ENCODE measurements around the gene DCLK1. TPM values are rescaled to one million over a fixed set of nuclear protein-coding genes. Genes with fewer than 3 reads are reported as not detected.

The DCLK1 gene
- total and polyA plus RNA-seq, 12 donors = 0.68 to 22.6 (median 2.3) TPM

DNA sequence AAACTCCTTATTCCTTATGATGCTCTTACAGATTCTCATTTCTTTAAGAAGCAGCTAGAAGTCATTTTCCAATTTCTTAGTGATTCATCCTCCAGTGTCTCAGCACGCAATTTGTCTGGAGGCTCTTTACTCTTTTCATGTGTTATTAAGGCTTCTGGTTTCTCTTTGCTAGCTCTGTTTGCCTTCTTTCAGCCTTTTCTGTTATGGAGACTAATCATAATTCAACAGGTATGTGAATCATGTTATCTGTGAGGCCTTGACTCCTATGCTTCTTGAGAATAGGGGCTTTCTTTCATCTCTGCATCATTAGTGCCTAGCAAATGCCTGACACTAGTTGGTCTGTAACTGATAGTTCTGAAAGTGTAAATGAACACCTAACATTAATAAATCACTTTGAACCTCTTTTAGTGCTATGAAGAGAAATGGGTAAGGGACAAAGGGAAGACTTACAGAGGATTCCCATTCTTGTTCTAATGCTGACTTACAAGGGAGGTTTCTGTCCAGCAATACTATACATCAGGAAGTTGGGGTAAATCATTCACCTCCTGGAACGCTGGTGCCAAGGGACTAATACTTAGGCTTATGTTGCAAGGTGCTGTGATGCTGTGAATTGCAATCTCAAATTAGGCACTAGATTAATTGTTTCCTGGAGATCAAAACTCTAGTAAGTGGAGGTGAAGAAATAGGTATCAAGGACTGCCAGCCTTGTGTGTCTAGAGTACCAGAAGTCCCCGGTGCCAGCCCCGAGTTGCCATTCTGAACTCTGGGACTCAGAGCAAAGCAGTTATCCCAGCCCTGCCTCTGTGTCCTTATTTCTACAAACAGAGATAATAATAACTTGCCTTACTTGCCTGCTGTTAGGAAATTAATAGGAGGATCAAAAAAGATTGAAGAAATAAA lies 265.6 kb downstream of the DCLK1 start:
- no peaks in the 10 kb centered on the region for H3K4me1 ChIP-seq (replicated peaks in 1 of 2)
- 84 to 88% (median 88%) methylated on average over 4 of the region's 4 CpGs for WGBS, 4 donors
- H3K9me3 ChIP-seq (replicated peaks in 1 of 3) = no peaks in the 10 kb centered on the region
- H3K27me3 ChIP-seq = no peaks in the 10 kb centered on the region
- no peaks in the 10 kb centered on the region for H3K36me3 ChIP-seq (replicated peaks in 1 of 2)
- H3K27ac ChIP-seq = no peak overlapping the region
- H3K4me3 ChIP-seq = no peak overlapping the region
- no peak for TF ChIP-seq CTCF (IDR thresholded peaks at IDR 0.05)
- TF ChIP-seq POLR2A (IDR thresholded peaks at IDR 0.05) = no peak
- intact Hi-C loops (cut with DNase I) = no loop called here
- DNase-seq = no peak

GRCh38 chr13:35860661-35861060 lies 270.5 kb downstream of the DCLK1 start:
- H3K36me3 ChIP-seq (replicated peaks in 1 of 2) = no peaks in the 10 kb centered on the region

GRCh38 chr13:35859981-35860380 lies 271.2 kb downstream of the DCLK1 start:
- WGBS, 4 donors = 49 to 63% (median 58%) methylated on average over 4 of the region's 4 CpGs
- no peak for DNase-seq
- no peaks in the 10 kb centered on the region for H3K36me3 ChIP-seq (replicated peaks in 1 of 2)
- H3K9me3 ChIP-seq (replicated peaks in 1 of 3) = no peaks in the 10 kb centered on the region
- no peak overlapping the region for H3K4me3 ChIP-seq
- no peak for TF ChIP-seq POLR2A (IDR thresholded peaks at IDR 0.05)
- no peak for TF ChIP-seq CTCF (IDR thresholded peaks at IDR 0.05)
- intact Hi-C loops (cut with DNase I) = no loop called here
- peaks cover 0 to 3% of the 10 kb centered on the region in 2 donors for H3K4me1 ChIP-seq (replicated peaks in 1 of 2)
- peak overlapping the region in 1 of 5 donors; percentile 73 for H3K27ac ChIP-seq
- H3K27me3 ChIP-seq = no peaks in the 10 kb centered on the region

More at GRCh38 chr13:35860661-35861060, 270.5 kb downstream of the DCLK1 start:
- H3K27me3 ChIP-seq = no peaks in the 10 kb centered on the region
- intact Hi-C loops (cut with DNase I) = no loop called here
- peaks cover 0 to 3% of the 10 kb centered on the region in 2 donors for H3K4me1 ChIP-seq (replicated peaks in 1 of 2)
- WGBS, 4 donors = 84 to 93% (median 89%) methylated on average over 3 of the region's 3 CpGs
- H3K27ac ChIP-seq = no peak overlapping the region
- TF ChIP-seq POLR2A (IDR thresholded peaks at IDR 0.05) = no peak
- no peak for TF ChIP-seq CTCF (IDR thresholded peaks at IDR 0.05)
- H3K4me3 ChIP-seq = no peak overlapping the region
- DNase-seq = no peak
- H3K9me3 ChIP-seq (replicated peaks in 1 of 3) = no peaks in the 10 kb centered on the region

GRCh38 chr13:35858665-35859064 lies 272.5 kb downstream of the DCLK1 start:
- DNase-seq = no peak
- H3K4me1 ChIP-seq (replicated peaks in 1 of 2) = peaks cover 0 to 3% of the 10 kb centered on the region in 2 donors
- intact Hi-C loops (cut with DNase I) = no loop called here
- 65 to 82% (median 73%) methylated on average over 1 of the region's 1 CpG for WGBS, 4 donors
- H3K36me3 ChIP-seq (replicated peaks in 1 of 2) = no peaks in the 10 kb centered on the region
- TF ChIP-seq POLR2A (IDR thresholded peaks at IDR 0.05) (no peak), CTCF (IDR thresholded peaks at IDR 0.05) (no peak)
- no peaks in the 10 kb centered on the region for H3K27me3 ChIP-seq
- no peak overlapping the region for H3K4me3 ChIP-seq
- no peaks in the 10 kb centered on the region for H3K9me3 ChIP-seq (replicated peaks in 1 of 3)
- peak overlapping the region in 2 of 5 donors; percentile 50 to 76 for H3K27ac ChIP-seq

Measured in adrenal gland (tissue), 12 donors.